Smooth muscle cell (in vitro differentiated cells): ENCODE results near the gene GNAQ. TPM values are rescaled to one million over a fixed set of nuclear protein-coding genes. Genes with fewer than 3 reads are reported as not detected.
A peak's percentile ranks its signal among the peaks of the same experiment; 100 is the strongest.
"Not testable (repeated sequence)": the region's sequence is repeated elsewhere in the genome, so short reads cannot be mapped to it uniquely, and the experiment has no call there.

Source experiments
- DNase-seq: peaks from one replicate; lab custom pipeline; 2025; ENCODE audit not compliant: unreplicated experiment; lab: John Stamatoyannopoulos, UW
- H2AFZ ChIP-seq: fragments of 200-600 bp; sonication (generic); 2 replicates; pipeline ENCODE4 v1.6.0; 2016; ENCODE audit warnings: antibody characterized with exemption, low read depth, mild to moderate bottlenecking
- H3F3A ChIP-seq: fragments of 200-600 bp; sonication (generic); 2 replicates; pipeline ENCODE4 v1.6.0; 2017; ENCODE audit warnings: antibody characterized with exemption, low read depth
- H3K27ac ChIP-seq: fragments of 200-600 bp; sonication (generic); 2 replicates; pipeline ENCODE4 v1.5.1; 2016; ENCODE audit warnings: low read depth, mild to moderate bottlenecking
- H3K27me3 ChIP-seq: fragments of 200-600 bp; sonication (generic); 2 replicates; pipeline ENCODE4 v1.6.1; 2016; ENCODE audit warnings: low read depth, mild to moderate bottlenecking
- H3K36me3 ChIP-seq: fragments of 200-600 bp; sonication (generic); 2 replicates; pipeline ENCODE4 v1.5.1; 2016; ENCODE audit warnings: low read depth
- H3K4me1 ChIP-seq: fragments of 200-600 bp; sonication (generic); 2 replicates; pipeline ENCODE4 v1.5.1; 2016; ENCODE audit warnings: low read depth
- H3K4me2 ChIP-seq: fragments of 200-600 bp; sonication (generic); 2 replicates; pipeline ENCODE4 v1.6.0; 2016; ENCODE audit warnings: mild to moderate bottlenecking
- H3K4me3 ChIP-seq: fragments of 200-600 bp; sonication (generic); 2 replicates; pipeline ENCODE4 v1.5.1; 2016; ENCODE audit warnings: mild to moderate bottlenecking
- H3K79me2 ChIP-seq: fragments of 200-600 bp; sonication (generic); 2 replicates; pipeline ENCODE4 v1.6.0; 2016; ENCODE audit warnings: low read depth, mild to moderate bottlenecking
- H3K9ac ChIP-seq: fragments of 200-600 bp; sonication (generic); 2 replicates; pipeline ENCODE4 v1.6.0; 2016; ENCODE audit warnings: low read depth
- H3K9me3 ChIP-seq: fragments of 200-600 bp; sonication (generic); replicated peaks from 2 replicates; pipeline ENCODE4 v1.5.1; 2016; ENCODE audit warnings: low read depth
- H4K20me1 ChIP-seq: fragments of 200-600 bp; sonication (generic); 2 replicates; pipeline ENCODE4 v1.6.0; 2016; ENCODE audit warnings: low read depth
- CTCF ChIP-seq: fragments of 200-600 bp; sonication (generic); IDR thresholded peaks from 2 replicates; pipeline ENCODE4 v1.5.1; 2017; ENCODE audit warnings: borderline replicate concordance, mild to moderate bottlenecking, antibody characterized with exemption; ENCODE audit not compliant: insufficient read depth, poor library complexity, severe bottlenecking
- WGBS: methylation state at CpG from one replicate; pipeline ENCODE4 v1.1.7; 2016; ENCODE audit warnings: low lambda C conversion rate; 5-methylcytosine and 5-hydroxymethylcytosine counted together
- polyA plus RNA-seq: library from polyadenylated mRNA; unstranded; fragments of >200 nt; fragmentation: Nextera tagmentation; extraction: Ambion mirVana; gene quantifications from 2 replicates; pipeline ENCODE4 v1.2.1, GENCODE V29; 2016
- total RNA-seq: library from RNA; depleted of rRNA; stranded (reverse); fragments of >200 nt; gene quantifications from 2 replicates; pipeline ENCODE4 v1.2.3, GENCODE V29; 2014

The GNAQ gene
- total and polyA plus RNA-seq, 2 experiments from 2014 or later = 12.5 to 41.4 TPM

DNA sequence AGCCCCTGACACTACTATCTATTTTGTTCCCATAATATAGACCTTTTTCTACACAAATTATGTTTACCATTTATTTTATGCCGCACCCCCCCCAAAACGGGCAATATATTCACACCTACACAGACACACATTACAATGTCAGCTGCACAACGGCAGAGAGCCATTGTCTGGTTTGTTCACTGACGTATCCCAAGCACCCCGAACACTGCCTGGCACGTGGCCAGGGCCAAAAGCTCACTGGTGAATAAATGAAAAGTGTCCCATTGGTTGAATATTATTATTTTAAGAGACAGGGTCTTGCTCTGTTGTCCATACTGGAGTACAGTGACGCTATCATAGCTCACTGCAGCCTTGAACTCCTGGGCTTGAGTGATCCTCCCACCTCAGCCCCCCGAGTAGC is 150.5 kb downstream of the GNAQ start:
- H3K4me3 ChIP-seq = no peak overlapping the region
- no peak for DNase-seq
- H3K27me3 ChIP-seq = no peaks in the 10 kb centered on the region
- peaks cover 73% of the 10 kb centered on the region for H4K20me1 ChIP-seq
- H3K79me2 ChIP-seq = peaks cover 11% of the 10 kb centered on the region
- H3K27ac ChIP-seq = no peak overlapping the region
- H3K9ac ChIP-seq = no peak overlapping the region
- peaks cover 26% of the 10 kb centered on the region for H3K4me1 ChIP-seq
- no peak overlapping the region for H2AFZ ChIP-seq
- WGBS = 80% methylated on average over 8 of the region's 8 CpGs
- no peaks in the 10 kb centered on the region for H3K9me3 ChIP-seq
- no peak overlapping the region for H3K4me2 ChIP-seq
- H3F3A ChIP-seq = peaks cover 12% of the 10 kb centered on the region
- no peak for TF ChIP-seq CTCF
- no peaks in the 10 kb centered on the region for H3K36me3 ChIP-seq

DNA sequence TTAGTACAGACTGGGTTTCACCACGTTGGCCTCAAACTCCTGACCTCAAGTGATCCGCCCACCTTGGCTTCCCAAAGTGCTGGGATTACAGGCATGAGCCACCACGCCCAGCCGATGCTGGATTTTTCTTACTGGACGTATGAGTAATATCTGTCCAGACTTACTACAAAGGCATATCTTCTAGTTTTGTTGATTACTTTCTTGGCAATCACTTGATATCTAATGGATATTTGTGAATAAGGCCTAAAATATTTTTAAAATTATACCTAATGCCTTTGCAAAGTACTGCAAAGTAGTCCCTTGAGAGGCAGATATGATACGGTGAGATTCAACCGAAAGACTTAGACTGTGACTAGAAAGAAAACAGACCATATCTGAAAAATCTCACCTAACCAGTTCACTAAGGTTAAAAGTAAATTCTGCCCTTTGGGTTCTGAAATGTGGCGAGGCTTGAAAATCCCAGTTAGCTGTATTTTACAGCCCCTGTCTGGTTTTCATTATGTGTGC is 152.1 kb downstream of the GNAQ start:
- WGBS = 50% methylated on average over 8 of the region's 8 CpGs
- Histone ChIP-seq H3K36me3 (no peaks in the 10 kb centered on the region), H3K4me2 (no peak overlapping the region), H3K9me3 (no peaks in the 10 kb centered on the region), H3K27me3 (no peaks in the 10 kb centered on the region), H3K27ac (peak overlapping the region; percentile 62), H3K9ac (no peak overlapping the region), H3K79me2 (peaks cover 21% of the 10 kb centered on the region), H3K4me3 (no peak overlapping the region), H2AFZ (no peak overlapping the region), H3K4me1 (peaks cover 19% of the 10 kb centered on the region), H3F3A (peaks cover 13% of the 10 kb centered on the region), H4K20me1 (peaks cover 73% of the 10 kb centered on the region)
- no peak for DNase-seq
- TF ChIP-seq CTCF = no peak

- DNase-seq, H3K36me3 ChIP-seq, H3F3A ChIP-seq, H3K4me2 ChIP-seq, H3K4me3 ChIP-seq, H3K27me3 ChIP-seq, H3K9ac ChIP-seq, H2AFZ ChIP-seq, H3K9me3 ChIP-seq, H3K27ac ChIP-seq: not testable (repeated sequence)
- peaks cover 21% of the 10 kb centered on the region for H3K79me2 ChIP-seq
- WGBS = 95% methylated on average over 5 of the region's 5 CpGs
- H3K4me1 ChIP-seq = peaks cover 12% of the 10 kb centered on the region
- H4K20me1 ChIP-seq = peaks cover 72% of the 10 kb centered on the region
Measured at GRCh38 chr9:77878793-77879192, 152.8 kb downstream of the GNAQ start.

DNA sequence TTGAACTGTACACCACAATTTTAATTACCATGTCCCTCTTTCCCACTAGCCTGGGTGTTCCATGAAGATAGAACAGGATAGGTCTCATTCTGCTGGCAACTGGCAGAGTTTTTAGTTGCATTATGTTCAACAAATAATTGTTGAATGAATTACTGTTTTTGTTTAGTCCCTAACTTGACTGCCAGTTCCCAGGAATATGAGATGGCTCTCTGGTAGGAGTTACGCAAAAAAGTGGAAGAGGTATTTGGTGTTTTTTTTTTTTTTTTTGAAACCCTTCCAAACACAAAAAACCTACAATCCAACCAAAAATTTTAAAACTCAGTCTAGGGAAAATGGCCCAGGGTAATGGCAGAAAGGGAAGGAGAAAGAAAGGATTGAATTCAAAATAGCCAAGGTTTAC is 153.6 kb downstream of the GNAQ start:
- no peak overlapping the region for H3K9ac ChIP-seq
- H3K4me3 ChIP-seq = no peak overlapping the region
- H3K27me3 ChIP-seq = no peaks in the 10 kb centered on the region
- H3K9me3 ChIP-seq = no peaks in the 10 kb centered on the region
- H3K36me3 ChIP-seq = no peaks in the 10 kb centered on the region
- peaks cover 5% of the 10 kb centered on the region for H3F3A ChIP-seq
- H2AFZ ChIP-seq = no peak overlapping the region
- no peak overlapping the region for H3K27ac ChIP-seq
- peaks cover 19% of the 10 kb centered on the region for H3K79me2 ChIP-seq
- no peak overlapping the region for H3K4me2 ChIP-seq
- DNase-seq = no peak
- no peak for TF ChIP-seq CTCF
- 93% methylated on average over 1 of the region's 1 CpG for WGBS
- peaks cover 11% of the 10 kb centered on the region for H3K4me1 ChIP-seq
- peaks cover 70% of the 10 kb centered on the region for H4K20me1 ChIP-seq
